HG02610 (cell line): Measurements from ENCODE around the gene GATAD2A.

Experiments used
- ATAC-seq: cut with Tn5 transposase; IDR thresholded peaks from one replicate; pipeline ENCODE4 v1.9.1; 2021; ENCODE audit warnings: mild to moderate bottlenecking, moderate library complexity; ENCODE audit not compliant: unreplicated experiment

The GATAD2A gene

DNA sequence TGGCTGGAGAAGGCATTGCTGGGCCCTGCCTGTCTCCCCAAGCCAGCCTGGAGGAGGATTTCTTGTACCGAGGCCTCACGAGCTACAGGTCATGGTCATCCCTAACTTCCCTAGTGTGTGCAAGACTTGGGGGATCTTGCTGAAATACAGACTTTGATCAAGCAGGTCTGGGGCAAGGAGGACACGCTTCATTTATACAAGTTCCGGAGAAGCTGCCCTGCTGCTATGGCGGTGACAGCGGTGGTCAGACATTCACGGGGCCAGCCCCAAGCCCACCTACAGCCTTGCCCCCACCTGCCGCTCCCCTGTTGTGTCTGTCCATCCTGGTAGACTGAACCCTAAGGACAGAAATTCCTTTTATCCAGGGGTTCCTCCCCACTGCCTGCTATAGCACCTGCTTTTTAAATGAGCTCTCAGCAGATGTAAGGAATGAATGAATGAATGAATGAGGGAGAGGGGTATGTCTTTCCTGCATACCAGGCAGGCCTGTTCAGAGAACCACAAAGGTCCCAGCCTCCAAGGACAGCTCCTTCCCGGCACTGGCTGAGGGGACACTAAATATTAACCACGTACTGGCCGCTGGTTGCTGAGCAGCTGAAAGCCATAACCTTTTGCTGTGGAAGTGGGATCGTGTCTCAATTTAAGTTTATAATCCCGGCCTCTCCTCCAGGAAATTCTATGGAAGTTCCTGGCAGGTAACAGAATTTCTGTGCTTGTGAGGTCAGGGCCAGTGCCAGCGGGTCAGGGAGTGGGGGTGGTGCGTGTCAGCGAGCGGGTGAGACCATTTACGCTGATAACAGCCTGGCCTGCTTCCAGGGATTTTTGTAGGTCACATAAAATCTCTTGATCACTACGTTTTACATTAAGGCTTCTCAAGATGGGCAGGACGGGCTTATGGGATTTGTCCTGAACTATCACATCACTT lies 82.7 kb downstream of the GATAD2A start:
- no peak for ATAC-seq

DNA sequence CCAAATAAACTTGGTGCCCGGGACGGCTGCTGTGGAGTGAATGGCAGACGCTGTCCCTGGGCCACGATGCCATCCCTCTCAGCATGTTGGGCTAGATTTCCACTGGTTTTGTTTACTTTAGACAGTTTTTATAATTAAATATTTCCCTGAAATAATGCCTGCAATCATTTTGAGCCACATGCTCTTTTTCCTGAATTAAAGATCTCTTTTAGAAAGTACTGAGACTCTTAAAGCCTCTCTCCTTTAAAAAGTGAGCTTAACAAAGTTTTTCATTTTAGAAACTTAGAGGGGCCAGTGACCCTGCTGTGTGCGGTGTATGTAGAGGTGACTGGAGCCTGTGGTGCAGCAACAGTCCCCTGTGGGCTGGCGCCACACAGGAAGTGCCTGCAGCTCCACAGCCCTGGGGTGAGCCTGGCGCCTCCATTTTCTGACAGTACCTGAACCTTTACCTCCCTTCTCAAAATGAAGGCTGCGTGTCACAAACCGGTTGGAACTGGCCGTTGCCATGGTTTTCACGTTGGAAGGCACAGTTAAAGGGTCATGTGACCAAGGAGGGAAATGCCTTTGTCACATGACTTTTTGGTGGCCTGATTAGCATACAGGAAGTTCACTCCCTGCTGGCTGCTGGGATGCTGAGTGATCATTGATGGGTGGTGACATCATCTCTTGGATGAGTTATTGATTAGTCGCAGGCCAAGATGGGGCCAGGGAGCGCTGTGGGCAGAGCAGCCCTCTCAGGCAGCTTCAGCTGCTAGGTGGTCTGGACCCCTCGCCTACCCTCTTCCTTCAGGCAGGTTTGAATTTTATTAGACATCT lies 83.6 kb downstream of the GATAD2A start:
- ATAC-seq = peak; percentile 50

DNA sequence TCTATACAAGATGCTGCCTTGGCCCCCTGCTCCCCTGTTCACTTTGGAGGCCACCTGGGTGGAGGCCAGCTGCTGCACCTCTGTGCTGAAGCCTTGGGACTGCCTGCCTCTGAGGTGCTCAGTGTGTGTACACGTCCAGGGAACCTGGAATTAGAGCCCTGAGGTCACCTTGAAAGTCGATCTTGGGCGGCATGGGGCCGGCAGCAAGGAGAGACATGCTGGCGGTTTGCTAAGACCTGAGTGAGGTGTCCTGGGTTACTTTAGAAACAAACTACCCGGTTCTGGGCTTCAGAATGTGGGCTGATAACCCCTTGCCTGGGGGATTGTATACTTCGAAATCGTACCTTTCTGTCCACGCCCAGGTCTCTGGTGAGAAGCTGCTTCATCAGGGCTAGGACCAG lies 84.3 kb downstream of the GATAD2A start:
- ATAC-seq = no peak

GRCh38 chr19:19490214-19490968 lies 84.9 kb downstream of the GATAD2A start:
- no peak for ATAC-seq

- ATAC-seq = no peak
These were observed 86.0 kb downstream of the GATAD2A start for GRCh38 chr19:19491321-19492025.

DNA sequence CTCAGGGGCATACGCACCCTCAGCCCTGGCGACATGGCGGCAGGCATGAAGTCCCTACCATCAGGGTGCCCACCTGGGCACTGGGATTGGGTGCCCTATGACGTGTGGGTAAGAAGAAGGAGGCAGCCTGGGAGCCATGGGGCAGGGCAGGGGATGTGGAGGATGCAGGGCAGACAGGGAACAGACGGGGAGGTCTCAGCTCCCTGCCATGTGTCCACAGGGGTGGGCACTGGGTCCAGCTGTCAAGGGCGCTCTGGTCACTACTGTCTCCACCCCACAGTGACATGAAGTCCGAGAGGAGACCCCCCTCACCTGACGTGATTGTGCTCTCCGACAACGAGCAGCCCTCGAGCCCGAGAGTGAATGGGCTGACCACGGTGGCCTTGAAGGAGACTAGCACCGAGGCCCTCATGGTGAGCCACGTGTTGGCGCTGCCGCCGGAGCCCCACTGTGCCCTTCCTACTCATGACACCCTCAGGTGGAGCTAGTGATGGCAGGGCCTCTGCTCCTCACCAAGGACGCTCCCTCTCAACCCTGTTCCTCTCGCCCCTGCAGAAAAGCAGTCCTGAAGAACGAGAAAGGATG lies 86.6 kb downstream of the GATAD2A start:
- ATAC-seq = no peak

DNA sequence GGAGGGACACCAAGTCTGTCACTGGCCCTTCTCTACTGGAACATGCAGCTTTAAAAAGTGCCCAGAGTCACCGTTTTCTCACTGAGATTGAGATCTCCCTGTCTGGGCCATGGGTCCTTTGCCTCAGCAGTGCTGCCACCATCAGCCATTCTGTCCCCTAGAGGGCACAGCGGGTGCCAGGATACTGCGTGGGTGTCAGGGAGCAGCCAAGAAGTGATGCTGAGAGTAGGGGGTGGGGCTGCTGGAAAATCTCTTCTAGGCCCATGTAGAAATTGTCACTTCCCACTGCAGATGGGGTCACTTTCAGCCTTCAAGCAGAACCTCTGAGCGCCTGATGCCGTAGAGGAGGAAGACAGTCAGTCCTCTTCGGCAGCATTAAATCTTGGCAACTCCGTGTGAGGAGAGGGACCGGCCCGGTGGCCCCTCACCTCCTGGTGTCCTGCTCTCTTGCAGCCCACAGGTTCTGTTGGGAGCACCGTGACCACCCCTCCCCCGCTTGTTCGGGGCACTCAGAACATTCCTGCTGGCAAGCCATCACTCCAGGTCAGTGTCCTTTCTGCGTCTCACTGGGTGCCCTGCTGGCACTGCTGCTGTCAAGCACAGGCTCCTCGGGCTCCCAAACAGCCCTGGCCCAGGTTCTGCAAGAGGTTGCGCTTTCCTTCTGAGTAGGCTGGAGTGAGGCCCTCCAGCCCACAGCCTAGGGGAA lies 88.5 kb downstream of the GATAD2A start:
- ATAC-seq = no peak

DNA sequence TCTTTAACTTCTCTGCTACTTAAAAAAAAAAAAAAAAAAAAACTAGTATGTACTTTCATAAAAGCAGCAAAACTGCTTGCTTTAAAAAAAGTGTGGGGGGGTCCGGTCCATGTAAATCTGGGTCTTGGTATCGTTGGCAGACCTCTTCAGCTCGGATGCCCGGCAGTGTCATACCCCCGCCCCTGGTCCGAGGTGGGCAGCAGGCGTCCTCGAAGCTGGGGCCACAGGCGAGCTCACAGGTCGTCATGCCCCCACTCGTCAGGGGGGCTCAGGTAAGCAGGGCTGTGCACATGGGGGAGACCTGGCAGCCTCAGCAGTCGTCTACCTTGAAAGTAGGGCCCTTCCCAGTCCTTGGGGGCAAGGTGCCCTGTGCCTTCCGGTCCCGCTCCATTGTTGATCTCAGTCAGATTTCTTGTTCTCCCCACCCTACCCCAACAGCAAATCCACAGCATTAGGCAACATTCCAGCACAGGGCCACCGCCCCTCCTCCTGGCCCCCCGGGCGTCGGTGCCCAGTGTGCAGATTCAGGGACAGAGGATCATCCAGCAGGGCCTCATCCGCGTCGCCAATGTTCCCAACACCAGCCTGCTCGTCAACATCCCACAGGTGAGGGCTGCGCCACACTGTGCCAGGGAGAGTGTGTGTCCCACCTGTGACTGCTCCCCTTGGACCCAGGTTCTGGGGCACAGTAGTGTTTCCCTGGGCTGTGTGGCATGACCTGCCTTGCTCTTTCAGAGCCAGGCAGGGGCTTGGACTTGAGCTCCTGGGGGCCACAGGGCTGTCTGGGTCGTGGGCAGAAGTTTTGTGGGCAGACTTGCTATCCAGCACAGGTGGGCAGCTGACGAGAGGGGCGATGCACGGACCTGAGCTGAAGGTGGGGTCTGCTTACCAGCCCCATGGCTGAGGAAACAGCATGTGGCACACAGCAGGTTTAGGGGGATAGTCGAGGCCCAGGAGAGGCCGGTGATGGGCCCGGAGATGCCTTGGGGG lies 90.4 kb downstream of the GATAD2A start:
- no peak for ATAC-seq

DNA sequence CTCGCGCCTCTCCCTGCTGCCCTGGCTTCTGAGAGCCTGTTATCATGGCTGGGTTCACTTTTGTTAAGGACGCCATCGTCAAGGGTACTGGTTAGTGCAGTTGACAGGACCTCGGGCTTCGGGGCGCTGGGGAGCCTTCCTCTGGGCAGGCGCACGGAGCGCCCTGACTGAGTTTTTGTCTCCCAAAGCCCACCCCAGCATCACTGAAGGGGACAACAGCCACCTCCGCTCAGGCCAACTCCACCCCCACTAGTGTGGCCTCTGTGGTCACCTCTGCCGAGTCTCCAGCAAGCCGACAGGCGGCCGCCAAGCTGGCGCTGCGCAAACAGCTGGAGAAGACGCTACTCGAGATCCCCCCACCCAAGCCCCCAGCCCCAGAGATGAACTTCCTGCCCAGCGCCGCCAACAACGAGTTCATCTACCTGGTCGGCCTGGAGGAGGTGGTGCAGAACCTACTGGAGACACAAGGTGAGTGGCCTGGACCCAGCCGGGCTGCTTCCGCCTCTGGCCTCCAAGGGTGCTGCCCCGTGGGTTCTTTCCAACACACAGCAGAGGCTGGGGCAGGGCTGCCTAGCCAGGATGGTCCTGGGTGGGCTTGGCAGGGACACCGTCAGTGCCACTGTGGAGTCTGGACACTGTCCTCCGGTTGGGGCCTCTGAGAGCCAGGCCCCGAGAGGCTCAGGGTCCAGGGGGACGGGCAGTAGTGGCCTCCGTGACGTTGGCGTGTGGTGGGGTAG lies 92.9 kb downstream of the GATAD2A start:
- ATAC-seq = no peak

GRCh38 chr19:19499272-19499995 lies 94.0 kb downstream of the GATAD2A start:
- ATAC-seq = no peak

DNA sequence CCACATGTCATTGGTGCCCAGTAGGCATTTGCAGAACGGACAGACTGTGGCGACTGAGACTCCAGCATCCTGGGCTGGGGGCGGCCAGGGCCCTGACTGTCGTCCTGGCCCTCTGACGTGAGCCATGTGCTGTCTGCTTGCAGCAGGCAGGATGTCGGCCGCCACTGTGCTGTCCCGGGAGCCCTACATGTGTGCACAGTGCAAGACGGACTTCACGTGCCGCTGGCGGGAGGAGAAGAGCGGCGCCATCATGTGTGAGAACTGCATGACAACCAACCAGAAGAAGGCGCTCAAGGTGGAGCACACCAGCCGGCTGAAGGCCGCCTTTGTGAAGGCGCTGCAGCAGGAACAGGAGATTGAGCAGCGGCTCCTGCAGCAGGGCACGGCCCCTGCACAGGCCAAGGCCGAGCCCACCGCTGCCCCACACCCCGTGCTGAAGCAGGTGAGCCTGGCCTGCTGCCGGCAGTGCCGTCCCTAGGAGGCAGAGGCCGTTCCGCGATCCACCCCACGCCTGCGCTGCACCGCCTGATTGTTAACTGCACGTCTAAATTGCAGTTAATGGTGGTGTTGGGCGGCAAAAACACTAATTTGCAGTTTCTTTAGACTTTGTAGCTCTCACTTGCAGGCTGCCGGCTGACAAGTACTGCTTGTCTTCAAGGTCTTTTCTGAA lies 95.6 kb downstream of the GATAD2A start:
- no peak for ATAC-seq

DNA sequence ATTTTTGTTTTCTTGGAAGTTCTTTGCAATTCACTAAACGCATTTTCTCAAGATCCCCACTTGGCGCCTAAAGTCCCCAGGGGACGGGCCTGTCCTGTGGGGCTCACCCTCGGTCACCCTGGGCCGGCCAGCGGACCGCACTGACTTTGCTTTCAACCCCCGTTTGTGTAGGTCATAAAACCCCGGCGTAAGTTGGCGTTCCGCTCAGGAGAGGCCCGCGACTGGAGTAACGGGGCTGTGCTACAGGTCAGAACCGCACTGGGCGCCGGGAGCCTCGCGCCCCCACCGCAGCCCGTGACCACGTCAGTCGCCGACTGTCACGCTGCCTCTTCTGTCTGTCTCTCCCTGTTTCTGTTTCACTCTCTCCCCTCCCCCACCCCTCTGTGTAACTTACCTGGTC lies 96.3 kb downstream of the GATAD2A start:
- no peak for ATAC-seq

DNA sequence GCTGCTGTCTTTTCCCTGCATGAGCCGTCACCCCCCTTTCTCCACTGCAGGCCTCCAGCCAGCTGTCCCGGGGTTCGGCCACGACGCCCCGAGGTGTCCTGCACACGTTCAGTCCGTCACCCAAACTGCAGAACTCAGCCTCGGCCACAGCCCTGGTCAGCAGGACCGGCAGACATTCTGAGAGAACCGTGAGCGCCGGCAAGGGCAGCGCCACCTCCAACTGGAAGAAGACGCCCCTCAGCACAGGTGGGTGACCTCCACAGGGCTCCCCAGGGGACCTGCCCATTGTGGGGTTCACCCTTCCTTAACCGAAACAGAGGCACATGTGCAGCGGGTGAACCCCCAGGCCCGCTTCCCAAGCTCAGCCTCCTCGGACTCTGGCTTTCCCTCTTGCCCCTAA lies 96.8 kb downstream of the GATAD2A start:
- ATAC-seq = no peak

DNA sequence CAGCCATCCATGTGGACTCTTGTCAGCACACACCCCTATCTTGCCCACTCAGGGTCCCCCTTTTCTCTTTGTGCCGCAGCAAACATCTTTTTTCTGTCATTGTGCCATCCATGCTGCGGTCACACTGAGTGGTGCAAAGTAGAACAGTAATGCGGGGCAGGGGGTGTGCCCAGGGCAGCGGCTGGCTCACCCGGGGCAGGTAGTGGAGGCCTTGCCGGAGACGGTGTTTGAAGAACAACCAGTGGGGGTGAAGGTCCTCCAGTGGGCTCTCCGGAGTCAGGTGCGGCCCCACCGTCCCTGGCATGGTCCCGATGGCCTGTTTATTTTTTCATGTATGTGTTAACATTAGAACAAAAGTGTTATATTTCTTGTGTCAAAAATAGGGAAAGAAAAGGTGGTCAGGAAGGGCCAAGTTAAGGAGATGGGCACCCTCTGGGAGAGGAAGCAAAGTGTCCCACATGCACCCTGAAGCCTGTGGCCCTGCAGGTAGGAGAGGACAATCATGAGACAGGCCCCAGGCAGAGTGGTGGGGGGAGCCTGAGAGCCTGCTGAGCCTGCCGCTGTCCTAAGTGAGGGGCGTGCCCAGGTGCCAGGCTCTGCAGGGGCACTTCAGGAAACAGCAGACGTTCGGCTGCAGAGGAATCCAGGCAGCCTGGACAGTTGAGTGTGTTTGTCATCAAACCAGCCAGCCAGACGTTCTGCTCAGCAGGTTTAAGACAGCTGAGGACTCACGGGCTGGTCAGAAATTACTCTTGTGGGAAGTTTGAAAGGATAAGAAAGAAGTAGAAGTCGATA lies 97.5 kb downstream of the GATAD2A start:
- no peak for ATAC-seq

DNA sequence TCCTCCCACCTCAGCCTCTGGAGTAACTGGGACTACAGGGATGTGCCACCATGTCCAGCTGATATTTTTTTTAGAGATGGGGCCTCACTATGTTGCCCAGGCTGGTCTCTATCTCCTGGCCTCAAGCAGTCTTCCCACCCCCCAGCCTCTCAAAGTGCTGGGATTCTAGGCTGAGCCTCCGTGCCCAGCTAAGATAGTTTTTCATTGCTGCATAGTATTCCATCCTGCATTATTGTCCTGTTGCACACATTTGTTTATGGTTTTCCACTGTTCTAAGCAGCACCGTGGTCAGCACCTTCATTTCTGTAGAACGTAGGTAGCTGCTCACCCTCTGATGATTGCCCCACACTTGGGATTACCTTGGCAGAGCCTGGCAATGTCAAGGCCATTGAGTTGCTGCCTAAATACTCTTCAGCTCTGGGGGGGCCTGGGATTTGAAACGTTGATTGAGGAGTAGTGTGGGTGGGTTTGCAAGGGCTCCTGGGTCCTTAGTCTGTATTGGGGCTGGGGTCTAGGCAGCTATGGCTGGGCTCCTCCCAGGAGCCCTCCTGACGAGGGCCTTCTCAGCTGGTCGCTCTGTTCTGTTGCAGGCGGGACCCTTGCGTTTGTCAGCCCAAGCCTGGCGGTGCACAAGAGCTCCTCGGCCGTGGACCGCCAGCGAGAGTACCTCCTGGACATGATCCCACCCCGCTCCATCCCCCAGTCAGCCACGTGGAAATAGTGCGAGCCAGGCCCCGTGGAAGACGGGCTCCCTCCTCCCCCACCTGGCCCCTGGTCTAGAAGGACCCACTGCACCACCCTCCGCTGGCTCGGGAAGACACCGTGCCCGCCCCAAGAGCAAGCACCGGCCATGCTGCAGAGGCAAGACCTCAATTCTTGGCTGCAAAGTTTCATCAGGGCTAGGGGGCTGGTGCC lies 99.5 kb downstream of the GATAD2A start:
- ATAC-seq = no peak
